Left hindlimb (tissue), 1 donor: ENCODE measurements around the gene MORN1.
"Not testable (repeated sequence)": the region's sequence is repeated elsewhere in the genome, so short reads cannot be mapped to it uniquely, and the experiment has no call there.

Source experiments
- DNase-seq: peaks from one replicate; pipeline ENCODE4 v3.0.0-alpha.2; 2018

Gene MORN1

GRCh38 chr1:2391041-2391930 lies at the start of gene MORN1, which contains the start of gene RER1:
TSS of gene MORN1 (minus strand) at chr1:2391554. CDS start at chr1:2391533, 21 bp downstream.
TSS of gene RER1 (plus strand) at chr1:2391841. CDS start at chr1:2395791, 3,950 bp downstream.
- DNase-seq = peak; percentile 100

DNA sequence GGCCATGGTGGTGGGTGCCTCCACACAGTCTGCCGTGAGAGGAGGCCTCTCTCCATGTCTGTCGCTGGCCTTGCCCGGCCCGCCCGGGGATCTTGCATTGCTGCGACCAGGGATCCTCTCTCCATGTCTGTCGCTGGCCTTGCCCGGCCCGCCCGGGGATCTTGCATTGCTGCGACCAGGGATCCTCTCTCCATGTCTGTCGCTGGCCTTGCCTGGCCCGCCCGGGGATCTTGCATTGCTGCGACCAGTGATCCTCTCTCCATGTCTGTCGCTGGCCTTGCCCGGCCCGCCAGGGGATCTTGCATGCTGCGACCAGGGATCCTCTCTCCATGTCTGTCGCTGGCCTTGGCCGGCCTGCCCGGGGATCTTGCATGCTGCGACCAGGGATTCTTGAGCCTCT lies 49.0 kb upstream of the MORN1 start:
- not testable (repeated sequence) for DNase-seq

DNA sequence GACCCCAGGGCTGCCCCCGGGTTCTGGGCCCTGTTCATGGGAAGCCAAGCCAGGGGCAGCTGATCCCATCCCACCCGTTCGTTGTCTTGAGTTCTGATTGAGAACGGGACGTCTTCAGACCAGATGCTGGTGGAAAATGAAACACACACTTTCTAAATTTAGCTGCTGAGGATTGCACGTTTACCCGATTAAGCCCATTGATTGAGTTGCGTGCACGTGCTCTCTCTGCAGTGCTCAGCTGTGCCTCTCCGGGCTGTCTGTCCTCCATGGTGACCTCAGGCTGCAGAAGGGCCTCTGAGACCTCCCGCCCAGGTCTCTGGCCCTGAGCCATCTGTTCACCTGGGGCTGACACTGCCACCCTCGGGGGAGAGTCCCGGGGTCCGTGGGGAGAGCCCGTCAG lies 48.0 kb upstream of the MORN1 start:
- no peak for DNase-seq

GRCh38 chr1:2438641-2439040 lies 47.3 kb upstream of the MORN1 start:
- DNase-seq = no peak

DNA sequence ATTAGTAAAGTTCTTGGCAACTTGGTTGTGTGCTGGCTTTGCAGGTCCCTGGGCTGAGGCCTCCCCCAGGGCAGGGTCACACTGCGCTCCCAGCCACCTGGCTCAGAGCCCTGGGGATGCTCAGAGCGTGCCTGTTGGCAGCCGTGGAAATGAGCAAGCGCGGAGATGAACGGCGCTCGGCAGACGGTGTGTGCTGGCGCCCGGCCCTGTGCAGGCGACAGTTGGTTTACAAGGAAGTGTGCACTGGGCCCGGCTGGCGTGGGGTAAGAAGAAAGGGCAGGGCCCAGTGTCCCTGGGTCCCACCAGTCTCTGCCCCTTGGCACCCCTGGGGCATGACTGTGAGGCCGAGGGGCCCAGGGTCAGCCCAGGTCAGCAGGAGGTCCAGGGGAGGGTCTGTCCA lies 46.7 kb upstream of the MORN1 start:
- no peak for DNase-seq

DNA sequence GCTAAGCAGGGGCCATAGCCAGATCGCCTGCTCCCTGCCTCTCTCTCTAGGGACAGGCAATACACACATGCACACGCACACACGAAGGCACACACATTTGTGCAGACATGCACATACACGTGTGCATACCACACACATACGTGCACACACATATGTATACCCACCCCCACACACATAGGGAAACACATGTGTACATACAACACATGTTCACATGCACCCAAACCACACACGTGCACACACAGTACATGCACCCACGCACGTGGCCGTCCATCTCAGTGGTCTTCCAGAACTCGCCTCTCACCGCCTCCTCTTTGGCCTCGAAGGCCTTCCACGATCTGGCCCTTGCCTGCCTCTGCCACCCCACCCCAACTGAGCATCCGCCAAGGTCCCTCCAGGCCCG lies 46.3 kb upstream of the MORN1 start:
- no peak for DNase-seq

- DNase-seq = no peak
Measured at GRCh38 chr1:2436876-2437275, 45.5 kb upstream of the MORN1 start.

DNA sequence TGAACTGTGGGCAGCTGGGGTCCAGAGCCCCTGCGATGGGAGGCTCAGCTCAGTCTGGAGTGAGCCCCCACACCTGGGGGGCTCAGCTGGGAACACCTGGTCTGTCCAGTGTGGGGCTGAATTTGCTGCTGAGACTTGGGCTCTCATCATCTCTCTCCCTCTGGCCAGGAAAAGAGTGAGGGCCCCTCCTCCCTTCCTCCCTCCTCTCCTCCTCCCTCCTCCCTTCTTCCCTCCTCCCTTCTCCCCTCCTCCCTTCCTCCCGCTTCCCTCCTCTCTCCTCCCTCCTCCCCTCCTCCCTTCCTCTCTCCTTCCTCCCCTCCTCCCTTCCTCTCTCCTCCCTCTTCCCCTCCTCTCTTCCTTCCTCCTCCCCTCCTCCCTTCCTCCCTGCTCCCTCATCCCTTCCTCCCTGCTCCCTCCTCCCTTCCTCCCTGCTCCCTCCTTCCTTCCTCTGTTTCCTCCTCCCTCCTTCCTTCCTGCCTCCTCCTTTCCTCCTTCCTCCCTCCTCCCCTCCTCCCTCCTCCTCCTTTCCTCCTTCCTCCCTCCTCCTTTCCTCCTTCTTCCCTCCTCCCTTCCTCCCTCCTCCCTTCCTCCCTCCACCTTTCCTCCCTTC lies 44.5 kb upstream of the MORN1 start:
- DNase-seq = no peak

DNA sequence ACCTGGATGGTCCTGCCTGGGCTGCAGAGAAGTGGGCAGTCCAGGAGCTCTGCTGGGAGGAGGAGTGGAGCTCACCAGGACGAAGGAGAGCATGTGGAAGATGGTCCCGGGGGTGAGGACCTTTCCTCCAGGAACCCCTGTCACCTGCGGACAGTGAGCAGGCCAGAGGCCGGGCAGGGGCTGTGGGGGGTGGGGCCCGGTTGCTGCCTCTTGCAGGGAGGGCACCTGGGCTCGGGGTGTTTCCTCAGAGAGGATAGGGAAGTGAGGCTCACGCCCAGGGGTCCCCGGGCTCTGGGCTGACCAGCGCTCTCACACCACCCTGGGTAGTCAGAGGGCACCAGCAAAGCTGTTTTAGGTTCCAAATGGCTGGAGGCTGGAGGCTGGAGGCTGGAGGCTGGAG lies 43.7 kb upstream of the MORN1 start:
- DNase-seq = no peak

DNA sequence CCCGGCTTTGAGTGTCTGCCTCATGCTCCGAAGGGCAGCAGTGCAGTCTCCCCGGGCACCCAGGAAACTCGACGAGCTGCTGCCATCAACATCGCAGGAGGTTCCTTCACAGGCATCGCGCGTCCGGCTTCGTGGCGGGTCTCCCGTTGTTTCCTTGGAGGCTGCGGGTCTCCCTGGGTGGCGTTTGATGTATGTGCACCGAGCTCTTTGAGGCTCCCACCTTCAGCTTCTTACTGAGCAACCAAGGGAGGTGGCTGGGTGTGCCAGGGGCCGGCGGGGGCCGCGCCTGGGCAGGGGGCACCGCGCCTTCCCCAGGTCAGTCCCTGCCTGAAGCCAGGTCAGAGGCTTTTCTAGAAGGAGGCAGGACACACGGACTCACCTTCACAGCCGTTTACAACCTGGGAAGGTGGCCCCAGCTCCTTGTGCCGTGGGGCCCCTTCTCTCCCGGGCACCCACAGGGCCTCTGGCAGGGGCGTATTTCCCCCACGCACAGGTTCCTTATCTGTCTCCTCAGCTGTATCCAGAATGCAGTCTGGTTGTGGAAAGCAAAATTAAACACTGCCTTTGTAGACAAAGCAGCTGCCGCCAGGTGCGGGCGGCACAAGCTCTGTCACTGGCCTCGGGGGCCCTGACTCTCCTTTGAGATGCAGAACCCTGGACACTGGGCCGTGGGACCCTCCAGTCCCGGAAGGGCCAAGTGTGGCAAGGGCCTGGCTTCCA lies 42.7 kb upstream of the MORN1 start:
- no peak for DNase-seq

DNA sequence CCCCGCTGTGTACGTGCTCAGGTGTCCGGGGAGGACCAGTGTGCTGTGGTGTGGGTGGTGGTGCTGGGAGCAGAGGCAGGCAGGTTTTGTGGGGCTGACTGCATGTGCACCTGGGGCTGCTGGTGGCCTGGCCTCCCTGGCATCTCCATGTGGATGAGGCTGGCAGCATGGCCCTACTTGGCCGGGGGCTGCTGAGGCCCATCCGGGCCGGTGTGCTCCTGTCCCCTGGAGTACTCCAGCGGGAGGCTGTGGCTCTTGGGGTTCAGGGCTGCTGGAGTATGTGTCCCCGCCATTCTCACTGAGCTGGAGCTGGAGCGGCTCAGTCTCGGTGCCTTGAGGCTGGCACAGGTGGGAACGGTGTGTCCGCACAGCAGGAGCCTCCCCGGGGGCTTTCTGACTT lies 41.8 kb upstream of the MORN1 start:
- DNase-seq = no peak

DNA sequence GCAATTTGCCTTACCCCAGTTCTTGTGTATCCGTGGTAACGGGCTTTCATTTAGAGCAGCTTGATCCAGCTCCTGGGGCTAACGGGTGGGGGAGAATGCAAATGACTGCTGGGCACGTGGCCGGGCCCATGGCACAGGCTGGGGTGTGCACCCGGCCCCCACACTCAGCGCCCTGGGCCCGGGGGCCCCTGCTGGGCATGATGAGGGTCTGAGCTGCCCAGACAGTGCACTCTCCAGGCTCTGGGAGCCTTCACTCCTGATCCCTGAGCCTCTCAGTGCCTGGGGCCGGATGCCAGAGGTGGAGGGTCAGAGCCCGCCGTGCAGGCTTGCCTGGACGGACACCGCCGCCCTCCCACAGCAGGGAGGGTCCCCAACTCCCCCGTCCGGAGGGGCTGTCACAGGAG lies 41.1 kb upstream of the MORN1 start:
- no peak for DNase-seq

GRCh38 chr1:2431518-2431917 lies 40.2 kb upstream of the MORN1 start:
- DNase-seq = no peak

GRCh38 chr1:2431103-2431502 lies 39.7 kb upstream of the MORN1 start:
- no peak for DNase-seq

- DNase-seq = no peak
Measured at GRCh38 chr1:2430592-2430973, 39.2 kb upstream of the MORN1 start.

DNA sequence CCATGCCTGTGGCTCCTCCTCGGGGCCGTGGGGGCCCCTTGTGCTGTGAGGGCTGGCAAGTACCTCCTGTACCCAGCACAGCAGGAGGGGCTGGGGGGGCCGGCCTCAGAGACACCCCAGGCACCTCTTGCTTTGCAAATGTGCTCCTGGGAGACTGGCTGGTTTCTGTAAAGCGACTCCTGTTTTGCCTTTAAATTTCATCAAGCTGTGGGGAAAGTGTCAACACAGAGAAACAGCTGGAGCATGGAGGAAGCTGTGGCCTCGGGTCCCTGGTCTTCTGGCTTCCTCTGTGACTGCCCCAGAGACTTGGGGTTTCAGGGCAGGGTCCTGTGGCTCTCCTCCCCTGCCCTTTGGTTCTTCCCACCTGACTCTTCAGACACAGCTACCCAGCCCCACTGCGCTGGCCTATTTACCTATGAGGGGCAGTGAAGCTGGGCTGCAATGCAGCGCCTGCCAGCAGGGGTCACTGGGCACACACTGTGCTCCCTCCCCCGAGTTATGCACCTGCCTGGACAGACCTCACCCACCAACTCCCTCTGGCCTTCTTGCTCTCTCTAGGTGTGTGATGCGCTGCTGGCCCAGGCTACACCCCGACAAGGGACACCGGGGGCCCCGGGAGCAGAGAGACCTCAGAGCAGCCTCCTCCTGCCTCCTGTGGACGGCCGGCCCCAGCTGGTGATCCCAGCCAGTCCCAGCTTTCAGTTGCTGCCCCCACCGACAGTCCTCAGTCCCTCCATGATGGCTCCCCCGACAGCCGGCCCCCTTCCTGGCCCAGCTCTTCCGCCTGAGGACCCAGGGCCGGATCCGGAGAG lies 38.6 kb upstream of the MORN1 start:
- DNase-seq = no peak

DNA sequence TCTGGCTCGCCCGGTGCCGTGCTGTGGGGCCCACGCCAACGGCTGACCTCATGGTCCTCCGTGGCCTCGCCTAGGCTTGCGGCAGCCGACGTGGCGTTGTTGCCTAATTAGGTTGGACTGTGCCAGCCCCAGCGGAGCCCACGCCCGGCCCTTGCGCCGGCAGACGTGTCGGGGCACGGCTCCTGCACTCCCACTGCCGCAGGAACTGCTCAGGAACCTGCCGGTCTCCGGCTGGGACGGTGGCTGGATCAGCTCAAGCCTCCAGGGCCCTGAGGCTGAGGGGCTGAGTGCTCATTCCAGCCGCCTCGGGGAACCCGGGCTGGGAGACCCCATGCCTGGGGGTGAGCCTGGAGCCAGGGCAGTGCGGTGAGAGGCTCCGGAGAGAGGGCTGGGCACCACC lies 37.1 kb upstream of the MORN1 start:
- no peak for DNase-seq

DNA sequence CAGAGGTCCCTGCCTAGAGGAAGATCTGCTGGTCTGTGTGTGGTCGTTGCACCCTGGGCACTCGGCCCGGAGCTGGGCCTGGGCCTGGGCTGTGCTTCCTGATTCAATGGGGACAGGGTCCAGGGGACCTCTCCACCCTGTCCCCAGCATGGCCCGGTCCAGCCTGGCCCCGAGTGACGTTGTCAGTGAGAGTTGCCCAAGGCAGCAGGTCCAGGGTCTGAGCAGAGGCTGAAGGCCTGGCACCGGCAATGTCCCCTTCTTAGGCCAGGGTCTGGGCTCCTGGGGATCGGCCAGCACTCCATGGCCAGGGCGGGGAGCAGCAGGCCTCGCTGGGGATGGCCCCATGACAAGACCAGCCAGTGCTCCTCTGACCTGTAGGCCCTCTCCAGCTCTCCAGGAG lies 36.6 kb upstream of the MORN1 start:
- DNase-seq = no peak

DNA sequence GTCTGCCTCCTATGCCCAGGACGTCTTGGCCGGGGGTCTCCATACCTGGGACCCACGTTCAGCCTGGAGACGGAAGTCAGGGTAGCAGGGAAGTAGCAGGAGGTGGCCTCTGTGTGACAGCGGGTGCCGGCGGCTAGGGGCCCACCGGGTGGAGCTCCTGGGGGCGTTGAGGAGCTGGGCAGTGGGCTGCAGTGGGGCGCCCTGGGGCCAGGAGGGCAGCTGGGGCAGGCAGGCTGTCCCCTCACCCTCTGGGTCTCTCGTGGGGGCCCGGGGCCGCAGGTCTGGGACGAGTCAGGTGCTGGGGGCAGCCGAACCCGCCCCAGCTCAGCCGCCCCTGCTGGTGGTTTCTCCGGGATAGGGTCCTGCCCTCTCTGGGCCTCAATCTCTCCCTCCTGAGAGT lies 35.7 kb upstream of the MORN1 start:
- DNase-seq = no peak

- no peak for DNase-seq
Measured at GRCh38 chr1:2426540-2426939, 35.2 kb upstream of the MORN1 start.

DNA sequence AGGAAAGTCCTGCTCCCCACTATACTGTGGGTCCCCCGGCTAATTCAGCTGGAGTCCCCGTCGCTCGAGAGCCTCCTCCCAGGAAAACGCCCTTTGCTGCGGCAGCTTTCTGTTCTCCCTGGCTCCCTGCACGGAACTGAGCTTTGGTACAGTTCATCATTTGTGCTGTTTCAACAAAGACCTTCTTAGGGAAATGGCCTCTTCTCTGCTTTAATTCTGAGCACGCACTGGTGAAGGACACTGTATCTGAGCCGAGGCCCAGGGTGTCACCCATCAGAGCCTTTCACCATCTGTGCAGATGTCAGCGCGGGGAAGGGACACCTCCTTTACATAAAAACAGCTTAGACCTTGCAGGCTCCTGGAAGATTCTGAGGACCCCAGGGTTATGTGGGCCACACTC lies 34.5 kb upstream of the MORN1 start:
- no peak for DNase-seq

DNA sequence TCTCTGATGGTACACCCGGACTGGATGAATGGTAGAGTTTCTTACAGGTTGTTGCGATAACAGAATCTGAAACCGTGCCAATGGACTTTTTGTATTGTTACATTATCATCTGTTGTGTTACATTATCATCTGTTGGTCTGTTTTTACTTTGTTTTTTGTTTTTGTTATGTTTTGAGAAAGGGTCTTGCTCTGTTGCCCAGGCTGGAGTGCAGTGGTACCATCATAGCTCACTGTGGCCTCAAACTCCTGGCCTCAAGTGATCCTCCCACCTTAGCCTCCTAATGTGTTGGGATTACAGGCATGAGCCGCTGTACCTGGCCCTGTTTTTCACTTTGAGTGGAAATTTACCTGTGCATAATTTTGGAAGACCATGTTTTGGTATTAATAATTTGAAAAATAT lies 31.2 kb upstream of the MORN1 start:
- DNase-seq = no peak

DNA sequence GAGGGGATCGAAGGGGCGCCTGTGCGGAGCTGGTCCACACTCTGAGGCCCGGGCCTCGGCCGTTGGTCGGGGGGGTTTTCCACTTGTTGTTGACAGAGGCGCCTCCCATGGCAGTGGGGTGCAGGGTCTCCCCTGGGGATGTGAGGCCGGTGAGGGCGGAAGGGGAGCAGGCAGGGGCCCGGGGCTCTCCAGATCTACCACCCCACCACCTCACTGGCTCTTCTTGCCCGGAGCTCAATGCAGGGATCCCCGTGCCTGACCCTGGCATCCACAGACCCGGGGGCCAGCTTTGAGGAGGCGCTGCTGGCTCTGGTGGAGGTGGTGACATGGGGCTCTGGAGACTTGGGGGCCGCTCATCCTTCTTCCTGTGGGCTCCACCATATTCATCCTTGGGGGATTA lies 28.1 kb upstream of the MORN1 start:
- no peak for DNase-seq
